Neuronal stem cell (in vitro differentiated cells): ENCODE results near the gene NOL11.

ENCODE experiments used
- DNase-seq: peaks from one replicate; pipeline ENCODE4 v3.0.0-alpha.2; 2013; ENCODE audit warnings: low spot score
- H2AFZ ChIP-seq: one replicate; pipeline ENCODE4 v1.6.1; 2013; ENCODE audit warnings: mild to moderate bottlenecking, low read length, inconsistent platforms
- H2AK5ac ChIP-seq: 2 replicates; pipeline ENCODE4 v1.6.1; 2013; ENCODE audit warnings: low read depth, mild to moderate bottlenecking, inconsistent platforms, low read length, moderate library complexity, mixed read lengths
- H2BK120ac ChIP-seq: 2 replicates; pipeline ENCODE4 v1.6.1; 2013; ENCODE audit warnings: low read depth, mild to moderate bottlenecking, inconsistent platforms, low read length, moderate library complexity, mixed read lengths
- H2BK12ac ChIP-seq: one replicate; pipeline ENCODE4 v1.6.1; 2013; ENCODE audit warnings: low read length, inconsistent platforms
- H2BK15ac ChIP-seq: 2 replicates; pipeline ENCODE4 v1.6.1; 2013; ENCODE audit warnings: mild to moderate bottlenecking, low read length, inconsistent platforms, mixed read lengths
- H2BK5ac ChIP-seq: one replicate; pipeline ENCODE4 v1.6.1; 2013; ENCODE audit warnings: inconsistent platforms, mild to moderate bottlenecking, low read length, moderate library complexity
- H3K14ac ChIP-seq: one replicate; pipeline ENCODE4 v1.6.1; 2013; ENCODE audit warnings: low read length, inconsistent platforms
- H3K18ac ChIP-seq: 2 replicates; pipeline ENCODE4 v1.6.1; 2013; ENCODE audit warnings: low read length, inconsistent platforms
- H3K23ac ChIP-seq: 2 replicates; pipeline ENCODE4 v1.6.1; 2013; ENCODE audit warnings: low read depth, mild to moderate bottlenecking, mixed read lengths, low read length, inconsistent platforms; ENCODE audit not compliant: poor library complexity
- H3K27ac ChIP-seq: replicated peaks from 3 replicates; pipeline ENCODE4 v1.5.1; 2013; ENCODE audit warnings: low read length, inconsistent platforms
- H3K27me3 ChIP-seq, 3 experiments: 2 replicates each; pipeline ENCODE4 v1.6.1; 2013; ENCODE audit warnings: low read length in 3 of 3, mild to moderate bottlenecking in 2 of 3, inconsistent platforms in 1 of 3, low read depth in 1 of 3, mixed read lengths in 1 of 3, moderate library complexity in 1 of 3; ENCODE audit not compliant: control insufficient read depth in 3 of 3, insufficient read depth in 3 of 3
- H3K36me3 ChIP-seq, 2 donors: replicated peaks in 1 of 2; 2 replicates each; pipeline ENCODE4 v1.6.1; 2013; ENCODE audit warnings: low read length in 2 of 2; ENCODE audit not compliant: control insufficient read depth in 2 of 2, insufficient read depth in 2 of 2
- H3K4ac ChIP-seq: 2 replicates; pipeline ENCODE4 v1.6.1; 2013; ENCODE audit warnings: inconsistent platforms, mild to moderate bottlenecking, low read length, moderate library complexity
- H3K4me1 ChIP-seq, 2 donors: 1 replicate in 1 of 2; 2 replicates in 1 of 2; pipeline ENCODE4 v1.6.1; 2013; ENCODE audit warnings: low read length in 2 of 2, low read depth in 1 of 2; ENCODE audit not compliant: control insufficient read depth in 2 of 2, insufficient read depth in 1 of 2
- H3K4me2 ChIP-seq: one replicate; pipeline ENCODE4 v1.6.1; 2013; ENCODE audit warnings: mild to moderate bottlenecking, low read length, inconsistent platforms; ENCODE audit not compliant: insufficient read depth, poor library complexity, severe bottlenecking
- H3K4me3 ChIP-seq, 2 donors: 2 replicates each; pipeline ENCODE4 v1.5.1; 2013; ENCODE audit warnings: low read length in 2 of 2, mild to moderate bottlenecking in 2 of 2, inconsistent platforms in 1 of 2, moderate library complexity in 1 of 2
- H3K79me1 ChIP-seq: one replicate; pipeline ENCODE4 v1.6.1; 2013; ENCODE audit warnings: low read depth, mild to moderate bottlenecking, inconsistent platforms, low read length, moderate library complexity
- H3K9ac ChIP-seq: one replicate; pipeline ENCODE4 v1.6.1; 2013; ENCODE audit warnings: mild to moderate bottlenecking, low read depth, low read length, inconsistent platforms; ENCODE audit not compliant: poor library complexity
- H3K9me3 ChIP-seq, 2 donors: replicated peaks in 1 of 2; 2 replicates each; pipeline versions ENCODE3 to v1.6.1; 2013; ENCODE audit warnings: low read length in 2 of 2, mild to moderate bottlenecking in 2 of 2, inconsistent platforms in 1 of 2, low read depth in 1 of 2, mixed read lengths in 1 of 2, moderate library complexity in 1 of 2; ENCODE audit not compliant: control insufficient read depth in 2 of 2, insufficient read depth in 1 of 2
- H4K8ac ChIP-seq: one replicate; pipeline ENCODE4 v1.6.1; 2013; ENCODE audit warnings: low read depth, mild to moderate bottlenecking, inconsistent platforms, low read length, moderate library complexity
- H4K91ac ChIP-seq: one replicate; pipeline ENCODE4 v1.6.1; 2013; ENCODE audit warnings: low read length, low read depth, mild to moderate bottlenecking, inconsistent platforms; ENCODE audit not compliant: poor library complexity
- WGBS, 2 donors: extraction: QIAGEN DNeasy Blood & Tissue Kit; methylation state at CpG; one replicate each; pipeline ENCODE4 v1.1.7; 2013; ENCODE audit warnings: missing lambda C conversion rate in 2 of 2, mixed read lengths in 1 of 2; ENCODE audit not compliant: insufficient read length in 2 of 2, insufficient replicate concordance in 1 of 2; ENCODE audit errors: extremely low coverage in 2 of 2; 5-methylcytosine and 5-hydroxymethylcytosine counted together

Gene NOL11

DNA sequence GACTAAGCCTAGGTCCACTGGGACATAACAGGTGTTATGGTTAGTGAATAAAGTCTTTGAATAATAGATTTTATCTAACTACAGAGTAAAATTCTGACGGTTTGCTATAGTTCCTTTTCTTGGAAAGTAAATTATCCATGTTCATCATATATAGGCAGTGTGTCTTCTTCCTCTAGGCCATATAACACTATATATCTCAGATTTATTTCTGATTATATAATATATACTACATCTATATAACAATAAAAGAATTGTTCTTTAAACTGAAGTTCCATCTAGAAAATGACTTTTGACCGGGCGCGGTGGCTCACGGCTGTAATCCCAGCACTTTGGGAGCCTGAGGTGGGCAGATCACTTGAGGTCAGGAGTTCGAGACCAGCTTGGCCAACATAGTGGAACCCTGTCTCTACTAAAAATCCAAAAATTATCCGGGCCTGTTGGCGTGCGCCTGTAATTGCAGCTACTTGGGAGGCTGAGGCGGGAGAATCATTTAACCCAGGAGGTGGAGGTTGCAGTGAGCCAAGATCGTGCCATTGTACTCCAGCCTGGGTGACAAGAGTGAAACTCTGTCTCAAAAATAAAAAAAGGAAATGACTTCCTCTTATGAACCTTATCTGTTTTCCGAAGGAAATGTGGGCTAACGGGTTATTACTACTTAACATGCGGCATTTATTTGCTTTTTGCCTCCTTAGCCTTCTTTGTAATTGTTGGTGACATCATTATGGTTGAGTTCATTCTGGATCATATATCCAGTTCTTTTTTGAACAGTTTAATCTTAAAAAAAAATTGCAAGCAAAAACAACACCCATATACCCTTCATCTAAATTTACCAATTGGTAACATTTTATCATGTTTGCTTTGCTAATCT is 29.2 kb downstream of the NOL11 start:
- Histone ChIP-seq H3K36me3 (peaks cover 20 to 91% of the 10 kb centered on the region in 2 donors), H3K4ac (no peak overlapping the region), H2BK15ac (no peak overlapping the region), H3K4me1 (no peaks in the 10 kb centered on the region), H3K9me3 (no peaks in the 10 kb centered on the region), H2BK12ac (no peak overlapping the region), H3K14ac (no peak overlapping the region), H3K23ac (no peak overlapping the region), H3K4me3 (no peak overlapping the region), H3K27me3 (no peaks in the 10 kb centered on the region), H2AFZ (no peak overlapping the region), H2AK5ac (no peak overlapping the region), H3K79me1 (no peaks in the 10 kb centered on the region), H2BK5ac (no peak overlapping the region), H4K91ac (no peak overlapping the region), H4K8ac (no peak overlapping the region), H3K18ac (no peak overlapping the region), H3K4me2 (no peak overlapping the region), H3K9ac (no peak overlapping the region), H2BK120ac (no peak overlapping the region), H3K27ac (no peak overlapping the region)
- WGBS, 2 donors, result no CpG with 5 or more reads among the region's 14 CpGs
- no peak for DNase-seq

GRCh38 chr17:67747681-67748235 is 30.0 kb downstream of the NOL11 start:
- Histone ChIP-seq H2BK5ac (no peak overlapping the region), H3K9me3 (no peaks in the 10 kb centered on the region), H3K23ac (no peak overlapping the region), H4K91ac (no peak overlapping the region), H4K8ac (no peak overlapping the region), H3K18ac (no peak overlapping the region), H3K27ac (no peak overlapping the region), H2AFZ (no peak overlapping the region), H3K14ac (no peak overlapping the region), H2BK120ac (no peak overlapping the region), H2BK15ac (no peak overlapping the region), H3K79me1 (no peaks in the 10 kb centered on the region), H2AK5ac (no peak overlapping the region), H3K4ac (no peak overlapping the region), H3K27me3 (no peaks in the 10 kb centered on the region), H3K9ac (no peak overlapping the region), H3K4me1 (no peaks in the 10 kb centered on the region), H3K36me3 (peaks cover 20 to 87% of the 10 kb centered on the region in 2 donors), H2BK12ac (no peak overlapping the region), H3K4me3 (no peak overlapping the region), H3K4me2 (no peak overlapping the region)
- no CpG with 5 or more reads among the region's 2 CpGs for WGBS, 2 donors
- DNase-seq, result no peak

GRCh38 chr17:67750067-67750466 is 32.3 kb downstream of the NOL11 start:
- no peaks in the 10 kb centered on the region for H3K27me3 ChIP-seq
- H3K9me3 ChIP-seq, result no peaks in the 10 kb centered on the region
- H3K4me2 ChIP-seq, result no peak overlapping the region
- no peak overlapping the region for H4K8ac ChIP-seq
- no peak overlapping the region for H2AFZ ChIP-seq
- no peak overlapping the region for H2BK15ac ChIP-seq
- H3K4ac ChIP-seq, result no peak overlapping the region
- H3K79me1 ChIP-seq, result no peaks in the 10 kb centered on the region
- no peak overlapping the region for H3K4me3 ChIP-seq
- no peak overlapping the region for H4K91ac ChIP-seq
- H3K23ac ChIP-seq, result no peak overlapping the region
- no peak overlapping the region for H2BK120ac ChIP-seq
- no peak overlapping the region for H3K9ac ChIP-seq
- H3K36me3 ChIP-seq, result peaks cover 14 to 75% of the 10 kb centered on the region in 2 donors
- no peak overlapping the region for H2AK5ac ChIP-seq
- no peaks in the 10 kb centered on the region for H3K4me1 ChIP-seq
- no peak overlapping the region for H3K18ac ChIP-seq
- H3K14ac ChIP-seq, result no peak overlapping the region
- WGBS, 2 donors, result no CpG with 5 or more reads among the region's 4 CpGs
- no peak for DNase-seq
- H3K27ac ChIP-seq, result no peak overlapping the region
- H2BK12ac ChIP-seq, result no peak overlapping the region
- no peak overlapping the region for H2BK5ac ChIP-seq
